GM12892 (cell line): ENCODE data around the gene RAD54L.
"Not testable (repeated sequence)": the region's sequence is repeated elsewhere in the genome, so short reads cannot be mapped to it uniquely, and the experiment has no call there.

Experiments
- POLR2A ChIP-seq: IDR thresholded peaks from 2 replicates; pipeline ENCODE4 v1.6.1; 2011; ENCODE audit warnings: low read depth, low read length, control low read depth
- POLR2AphosphoS5 ChIP-seq: IDR thresholded peaks from 2 replicates; pipeline ENCODE4 v1.6.1; 2011; ENCODE audit warnings: low read depth, low read length, control low read depth

- not testable (repeated sequence) for TF ChIP-seq POLR2A, POLR2AphosphoS5
Measured at GRCh38 chr1:46319960-46320914, 72.7 kb downstream of the RAD54L start.
